HK-2 (cell line): ENCODE results near the gene HSD11B1L.

ENCODE experiments used
- DNase-seq: peaks from one replicate; pipeline ENCODE4 v3.0.0-alpha.2; 2018; ENCODE audit not compliant: unreplicated experiment

Gene HSD11B1L

DNA sequence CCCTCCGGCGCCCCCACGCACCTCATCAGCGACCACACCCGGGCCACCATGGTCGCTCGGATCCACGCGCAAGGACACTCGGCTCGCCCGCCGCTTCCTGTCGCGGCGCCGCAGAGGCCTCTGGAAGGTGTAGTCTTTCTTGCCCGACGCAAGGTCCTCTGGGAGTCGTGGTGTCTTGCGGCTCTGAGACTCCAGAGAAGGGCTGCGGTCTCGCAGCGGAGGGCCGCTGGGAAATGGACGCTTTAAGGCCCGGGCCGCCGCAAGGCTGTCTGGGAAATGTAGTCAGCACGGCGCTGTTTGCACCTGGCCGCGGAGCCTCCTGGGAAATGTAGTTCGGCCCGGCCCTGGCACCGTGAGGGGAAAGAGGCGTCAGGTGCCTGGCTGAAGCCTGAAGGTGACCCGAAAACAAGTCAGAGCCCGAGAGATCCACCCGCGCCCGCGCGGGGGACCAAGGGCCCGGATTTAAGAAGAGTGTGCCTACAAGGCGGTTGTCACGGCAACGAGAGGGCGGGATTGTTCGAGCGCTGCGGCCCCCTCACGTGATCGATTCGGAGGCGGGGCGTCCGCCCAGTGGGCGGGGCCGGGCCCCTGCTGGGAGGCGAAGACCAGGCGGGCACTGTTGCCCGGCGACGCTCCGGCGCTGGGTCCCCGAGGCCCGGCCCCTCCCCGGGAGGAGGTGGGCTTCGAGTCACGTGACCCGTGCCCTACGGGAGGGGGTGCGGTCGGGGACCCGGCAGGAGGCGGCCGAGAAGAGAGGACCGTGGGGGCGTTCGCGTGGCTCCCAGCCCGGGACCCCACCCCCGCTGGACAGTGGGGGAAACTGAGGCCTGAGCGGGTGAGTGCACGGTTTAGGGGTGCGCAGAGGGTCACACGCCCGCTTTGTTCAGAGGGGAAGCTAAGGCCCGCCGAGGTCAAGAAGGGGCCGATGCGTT is at the start of gene HSD11B1L, which contains the start of gene MICOS13:
Gene HSD11B1L, plus strand, starts transcription at position 591 of the 932 bp plus-strand sequence. CDS start 3,806 bp downstream, outside the sequence.
Gene MICOS13, minus strand, starts transcription at position 80 of the 932 bp plus-strand sequence. Its CDS starts 30 bp downstream, at position 50.
- DNase-seq = peak; percentile 98

GRCh38 chr19:5631567-5632240 is 49.1 kb upstream of the HSD11B1L start:
- DNase-seq = no peak

- DNase-seq = no peak
These were observed 48.6 kb upstream of the HSD11B1L start for GRCh38 chr19:5632241-5632612.

- DNase-seq = no peak
These were observed 48.2 kb upstream of the HSD11B1L start for GRCh38 chr19:5632657-5633056.

GRCh38 chr19:5635427-5635826 is 45.4 kb upstream of the HSD11B1L start:
- DNase-seq = no peak

- DNase-seq = no peak
These were observed 42.9 kb upstream of the HSD11B1L start for GRCh38 chr19:5637971-5638370.

DNA sequence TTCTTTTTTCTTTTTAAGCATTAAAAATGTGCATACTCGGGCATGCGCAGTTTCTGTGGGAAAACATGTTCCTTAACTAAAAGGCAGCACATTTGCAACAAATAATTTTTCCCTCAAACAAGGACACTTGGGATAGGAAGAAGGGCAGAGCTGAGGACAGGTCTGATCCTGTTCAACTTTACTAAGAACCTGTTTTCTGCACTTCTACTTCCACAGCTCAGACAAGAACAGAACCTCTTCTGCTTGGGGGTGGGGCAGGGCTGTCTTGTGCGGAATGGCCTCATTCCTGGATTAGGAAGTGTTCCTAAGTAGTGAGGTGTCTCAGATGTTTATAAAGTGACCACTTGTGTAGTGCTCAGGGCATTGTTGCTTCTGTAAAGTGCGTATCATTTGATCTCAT is 39.7 kb upstream of the HSD11B1L start:
- DNase-seq = no peak

DNA sequence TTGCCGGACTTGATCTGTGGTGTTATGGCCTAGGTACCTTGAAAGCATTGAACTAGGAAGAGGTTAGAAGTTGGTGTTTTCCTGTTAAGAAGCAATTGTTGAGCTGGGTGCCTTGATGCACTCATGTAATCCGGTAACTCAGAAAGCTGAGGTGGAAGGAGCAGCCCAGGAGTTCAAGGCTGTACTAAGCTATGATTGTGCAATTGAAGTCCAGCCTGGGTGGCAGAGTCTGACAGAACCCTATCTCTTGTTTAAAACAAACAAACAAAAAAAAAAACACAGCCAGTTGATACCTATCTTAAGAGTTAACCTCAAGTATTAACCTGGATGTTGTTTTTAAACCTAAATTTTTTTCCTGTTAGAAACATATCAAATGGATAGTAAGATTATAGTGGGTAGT is 38.6 kb upstream of the HSD11B1L start:
- no peak for DNase-seq

DNA sequence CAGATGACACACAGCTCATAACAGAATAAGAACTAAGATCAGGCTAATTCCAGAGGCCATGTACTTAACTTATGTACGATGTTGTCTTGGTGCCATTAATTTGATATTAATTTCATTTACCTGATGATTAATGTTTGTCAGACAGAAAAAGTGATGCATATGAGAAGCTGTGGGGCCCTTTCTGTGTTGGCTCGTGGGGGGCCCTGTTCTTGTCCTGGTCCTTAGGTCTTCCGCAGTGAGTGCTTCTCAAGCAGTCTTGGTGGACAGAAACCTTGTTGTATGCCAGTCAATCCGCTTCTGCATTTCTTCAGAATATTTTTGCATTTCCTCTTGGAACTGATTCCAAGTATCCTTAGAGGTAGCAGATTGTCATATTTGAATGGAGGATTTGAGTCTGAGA is 37.8 kb upstream of the HSD11B1L start:
- no peak for DNase-seq

DNA sequence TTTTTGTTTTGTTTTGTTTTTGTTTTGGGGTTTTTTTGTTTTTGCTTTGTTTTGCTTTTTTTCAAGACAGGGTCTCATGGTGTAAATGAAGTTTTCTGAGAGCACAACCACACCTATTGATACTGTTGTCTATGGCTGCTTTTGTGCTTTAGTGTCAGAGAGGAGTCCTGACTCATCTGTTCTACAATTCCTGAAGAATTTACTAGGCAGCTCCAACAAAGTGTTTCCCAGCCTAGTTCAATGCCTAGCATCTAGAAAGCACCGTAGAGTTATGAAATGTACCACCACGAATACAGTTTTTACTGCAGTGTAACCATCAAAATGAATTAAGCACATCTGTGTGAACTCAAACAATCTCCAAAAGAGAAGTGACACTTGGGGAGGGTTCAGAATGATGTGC is 36.8 kb upstream of the HSD11B1L start:
- no peak for DNase-seq

- DNase-seq = no peak
These were observed 35.4 kb upstream of the HSD11B1L start for GRCh38 chr19:5645409-5645808.

GRCh38 chr19:5646703-5647102 is 34.1 kb upstream of the HSD11B1L start:
- no peak for DNase-seq

- no peak for DNase-seq
These were observed 32.4 kb upstream of the HSD11B1L start for GRCh38 chr19:5648464-5648863.

GRCh38 chr19:5651361-5651760 is 29.5 kb upstream of the HSD11B1L start:
- DNase-seq = no peak

DNA sequence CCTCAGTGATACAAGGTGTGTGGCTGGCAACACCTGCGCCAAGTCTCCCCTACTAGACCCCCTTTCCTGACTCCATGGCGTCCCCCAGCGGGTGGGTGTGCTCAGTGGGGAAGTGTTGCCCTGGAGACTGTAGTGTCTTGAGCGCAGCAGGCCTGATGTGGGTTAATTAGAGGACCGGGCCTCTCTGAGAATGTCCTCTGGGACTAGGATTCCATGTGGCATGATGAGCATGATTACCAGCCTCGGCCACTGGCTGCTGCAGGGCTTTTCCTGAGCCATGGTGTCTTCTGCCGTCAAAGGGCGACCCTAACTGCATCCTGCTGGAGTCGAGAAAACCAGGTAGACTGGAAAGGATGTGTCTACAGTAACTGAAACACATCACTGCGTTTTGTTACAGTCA is 28.6 kb upstream of the HSD11B1L start:
- DNase-seq = no peak

DNA sequence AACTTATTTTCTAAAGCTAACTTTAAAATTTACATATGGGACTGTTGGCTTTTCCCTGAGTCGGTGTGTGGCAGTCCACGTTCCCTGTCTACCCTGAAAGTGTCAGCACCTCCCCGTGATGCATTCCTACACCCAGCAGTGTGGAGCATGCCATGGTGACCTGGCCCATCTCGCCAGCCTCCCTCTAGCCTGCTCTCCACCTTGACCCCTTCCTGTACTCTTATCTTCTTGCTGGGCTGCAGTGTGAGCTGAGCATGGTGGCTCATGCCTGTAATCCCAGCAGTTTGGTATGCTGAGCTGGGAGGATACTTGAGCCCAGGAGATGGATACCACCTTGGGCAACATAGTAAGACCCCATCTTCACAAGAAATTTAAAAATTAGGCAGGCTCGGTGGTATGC is 25.9 kb upstream of the HSD11B1L start:
- DNase-seq = no peak

DNA sequence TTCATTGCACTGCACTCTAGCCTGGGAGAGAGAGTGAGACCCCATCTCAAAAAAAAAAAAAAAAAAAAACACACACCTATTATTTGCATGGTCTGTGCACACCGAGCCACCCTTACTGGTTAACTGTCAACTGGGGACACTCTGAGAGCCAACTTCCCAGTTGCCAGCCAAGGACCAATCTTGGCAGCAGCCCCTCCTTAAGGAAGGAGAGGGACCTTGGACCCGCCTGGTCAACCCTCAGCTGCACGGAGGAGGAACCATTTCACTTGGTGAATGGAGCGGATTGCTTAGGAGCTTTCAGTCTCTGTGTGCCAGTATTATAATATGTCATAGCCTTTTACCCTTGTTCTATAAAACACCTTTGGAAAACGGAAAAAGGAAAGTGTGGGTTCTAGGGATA is 25.4 kb upstream of the HSD11B1L start:
- no peak for DNase-seq

DNA sequence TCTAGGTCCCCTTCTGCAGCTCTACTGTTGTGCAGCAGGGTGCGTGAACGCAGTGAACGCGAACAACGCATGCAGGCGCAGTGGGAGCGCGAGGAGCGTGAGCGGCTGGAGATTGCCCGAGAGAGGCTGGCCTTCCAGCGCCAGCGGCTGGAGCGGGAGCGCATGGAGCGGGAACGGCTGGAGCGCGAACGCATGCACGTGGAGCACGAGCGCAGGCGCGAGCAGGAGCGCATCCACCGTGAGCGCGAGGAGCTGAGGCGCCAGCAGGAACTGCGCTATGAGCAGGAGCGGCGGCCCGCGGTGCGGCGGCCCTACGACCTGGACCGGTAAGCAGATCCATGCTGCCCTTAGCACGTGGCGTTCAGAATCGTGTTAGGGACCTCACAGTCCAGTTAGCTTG is 19.3 kb upstream of the HSD11B1L start:
- DNase-seq = no peak

GRCh38 chr19:5663904-5664303 is 16.9 kb upstream of the HSD11B1L start:
- no peak for DNase-seq

DNA sequence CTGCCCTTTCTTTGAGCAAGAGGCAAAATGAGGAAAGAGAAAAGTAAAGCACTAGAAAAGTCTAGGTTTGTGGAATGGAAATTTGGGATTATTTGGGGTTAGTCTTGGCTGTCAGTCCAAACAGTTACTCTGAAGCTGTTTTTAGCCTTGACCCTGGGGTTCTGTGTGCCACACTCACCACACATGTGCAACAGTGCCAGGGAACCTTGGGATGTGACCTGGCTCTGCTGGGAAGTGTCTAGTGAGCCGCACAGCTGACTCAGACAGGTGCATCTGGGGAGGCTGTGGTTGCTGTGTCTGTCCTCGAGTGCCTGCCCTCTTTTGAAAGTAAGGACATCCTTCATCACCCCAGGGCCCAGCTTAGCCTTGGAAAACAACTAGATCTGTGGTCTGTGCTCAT is 16.3 kb upstream of the HSD11B1L start:
- DNase-seq = no peak

- DNase-seq = peak; percentile 58
These were observed 14.9 kb upstream of the HSD11B1L start for GRCh38 chr19:5665781-5666513.

DNA sequence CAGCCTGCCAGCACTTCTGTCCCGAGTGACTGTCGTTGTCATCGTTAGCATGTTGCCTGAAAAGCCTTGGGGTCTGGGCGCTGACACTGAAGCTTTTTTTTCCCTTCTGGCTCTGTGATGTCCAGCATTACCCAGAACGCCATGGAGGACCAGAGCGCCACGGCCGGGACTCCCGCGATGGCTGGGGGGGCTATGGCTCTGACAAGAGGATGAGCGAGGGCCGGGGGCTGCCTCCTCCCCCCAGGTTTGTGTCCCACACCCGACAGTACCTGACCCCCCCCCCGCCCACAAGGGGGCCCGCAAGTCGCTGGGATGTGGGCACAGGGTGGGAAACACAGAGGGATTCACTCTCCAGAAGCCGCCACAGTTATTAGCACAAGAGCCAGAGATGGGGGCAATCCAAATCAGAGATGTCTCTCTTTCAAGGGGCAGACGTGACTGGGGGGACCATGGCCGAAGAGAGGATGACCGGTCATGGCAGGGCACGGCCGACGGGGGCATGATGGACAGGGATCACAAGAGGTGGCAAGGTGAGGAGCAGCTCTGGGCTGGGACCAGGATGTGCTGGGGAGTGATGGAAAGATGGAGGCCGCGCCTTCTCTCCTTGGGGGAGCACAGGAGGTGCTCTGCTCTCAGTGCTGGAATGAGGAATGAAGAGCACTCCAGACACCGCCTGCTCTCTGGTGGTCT is 13.8 kb upstream of the HSD11B1L start:
- no peak for DNase-seq
